Upper lobe of left lung (tissue), 4 donors: ENCODE measurements around the gene KCNIP2.

Experiments used
- CTCF ChIP-seq, 6 experiments: fragments of 450-650 bp in 4 of 6; fragments of 200-600 bp in 2 of 6; sonication (generic) in 2 of 6; IDR thresholded peaks; one replicate each; pipeline ENCODE4 v1.5.1; 2016 to 2019; ENCODE audit warnings: antibody characterized with exemption in 6 of 6
- EP300 ChIP-seq, 4 donors: sonication (generic); formaldehyde crosslinking; IDR thresholded peaks; one replicate each; pipeline ENCODE4 v1.5.1; 2017; ENCODE audit warnings: antibody characterized with exemption in 4 of 4, control low read depth in 2 of 4
- POLR2AphosphoS5 ChIP-seq, 2 donors: sonication (generic); formaldehyde crosslinking; IDR thresholded peaks; one replicate each; pipeline ENCODE4 v1.5.1; 2017; ENCODE audit warnings: antibody characterized with exemption in 2 of 2

- TF ChIP-seq EP300 (IDR thresholded peaks at IDR 0.05) = no peak
- TF ChIP-seq POLR2AphosphoS5 (IDR thresholded peaks at IDR 0.05) = no peak
- no peak for TF ChIP-seq CTCF (IDR thresholded peaks at IDR 0.05)
These were observed 18.9 kb downstream of the KCNIP2 start for GRCh38 chr10:101824736-101825135.
